Measurements from ENCODE around the gene PIGC.

Gene PIGC

DNA sequence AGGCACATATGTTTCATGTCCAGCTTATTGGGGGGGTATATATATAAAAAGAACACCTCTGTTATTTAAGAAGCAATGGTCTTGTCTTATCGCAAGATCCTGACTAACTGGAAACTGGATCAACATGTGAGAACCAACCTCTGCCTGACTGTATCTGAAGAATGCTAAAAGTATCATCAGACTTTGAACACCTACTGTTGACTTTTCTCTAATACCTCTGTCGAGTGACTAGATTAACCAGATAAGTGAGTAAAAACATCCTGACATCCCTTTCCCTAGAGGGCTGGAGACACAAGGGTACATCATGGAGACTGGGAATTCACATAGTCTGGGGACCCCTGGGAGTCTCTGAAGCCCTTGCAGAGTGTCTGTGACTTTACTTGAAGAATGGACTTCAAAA is 26.3 kb upstream of the PIGC start:
- FAIRE-seq = no peak
- DNase-seq (ENCODE audit: insufficient read length, low spot score) = no peak
- no peak for TF ChIP-seq TAF1 (IDR thresholded peaks at IDR 0.05; ENCODE audit: low read depth, low read length)
- TF ChIP-seq PAX5 (IDR thresholded peaks at IDR 0.05; ENCODE audit: insufficient read depth, low read length, severe bottlenecking) = no peak
- no peak for TF ChIP-seq POU2F2 (IDR thresholded peaks at IDR 0.05; ENCODE audit: low read depth, low read length)
- no peak for TF ChIP-seq POLR2A (IDR thresholded peaks at IDR 0.05; ENCODE audit: low read depth, low read length)
- no peak for TF ChIP-seq SPI1 (IDR thresholded peaks at IDR 0.05; ENCODE audit: low read depth, low read length)
- TF ChIP-seq POLR2AphosphoS5 (IDR thresholded peaks at IDR 0.05; ENCODE audit: low read depth, low read length) = no peak

DNA sequence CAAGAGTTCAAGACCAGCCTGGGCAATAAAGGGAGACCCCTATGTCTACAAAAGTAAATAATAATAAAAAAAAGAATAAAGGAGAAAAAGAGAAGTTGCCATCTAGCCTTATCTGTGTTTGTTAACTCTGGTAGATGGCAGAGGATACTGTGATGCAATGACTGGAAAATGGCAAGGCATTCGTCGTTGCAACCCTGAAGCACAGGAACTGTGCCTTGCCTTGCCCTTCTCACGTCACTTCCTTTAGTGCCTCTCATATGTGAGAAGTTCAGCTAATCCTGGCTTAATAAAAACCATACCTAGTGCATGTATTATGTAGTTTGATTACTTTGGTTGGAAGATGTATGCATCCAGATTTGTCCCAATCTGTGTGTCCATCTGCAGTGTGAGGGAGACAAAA is 25.8 kb upstream of the PIGC start:
- no peak for DNase-seq (ENCODE audit: insufficient read length, low spot score)
- TF ChIP-seq TAF1 (IDR thresholded peaks at IDR 0.05; ENCODE audit: low read depth, low read length) (no peak), POLR2A (IDR thresholded peaks at IDR 0.05; ENCODE audit: low read depth, low read length) (no peak), POU2F2 (IDR thresholded peaks at IDR 0.05; ENCODE audit: low read depth, low read length) (no peak), PAX5 (IDR thresholded peaks at IDR 0.05; ENCODE audit: insufficient read depth, low read length, severe bottlenecking) (no peak), SPI1 (IDR thresholded peaks at IDR 0.05; ENCODE audit: low read depth, low read length) (no peak), POLR2AphosphoS5 (IDR thresholded peaks at IDR 0.05; ENCODE audit: low read depth, low read length) (no peak)
- no peak for FAIRE-seq

DNA sequence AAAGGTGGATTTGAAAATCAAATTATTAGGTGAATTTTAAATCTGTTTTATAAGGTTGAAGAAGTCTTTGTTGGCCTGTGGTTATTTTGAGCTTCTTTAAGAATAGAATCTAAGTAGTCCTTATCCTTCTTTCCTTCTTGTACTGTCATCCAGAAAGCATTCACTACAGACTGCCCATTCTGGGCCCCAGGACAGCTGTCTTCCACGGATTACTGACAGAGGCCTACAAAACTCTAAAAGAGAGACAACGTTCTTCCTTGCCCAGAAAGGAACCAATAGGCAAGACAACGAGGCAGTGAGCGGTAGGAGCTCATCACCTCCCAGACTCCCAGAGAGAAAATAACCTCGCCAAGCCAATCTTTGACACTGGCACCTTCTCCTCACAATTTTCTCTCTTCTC is 24.4 kb upstream of the PIGC start:
- FAIRE-seq (no peak), DNase-seq (ENCODE audit: insufficient read length, low spot score) (no peak)
- TF ChIP-seq POU2F2 (IDR thresholded peaks at IDR 0.05; ENCODE audit: low read depth, low read length) = no peak
- TF ChIP-seq POLR2AphosphoS5 (IDR thresholded peaks at IDR 0.05; ENCODE audit: low read depth, low read length) = no peak
- no peak for TF ChIP-seq TAF1 (IDR thresholded peaks at IDR 0.05; ENCODE audit: low read depth, low read length)
- no peak for TF ChIP-seq POLR2A (IDR thresholded peaks at IDR 0.05; ENCODE audit: low read depth, low read length)
- no peak for TF ChIP-seq SPI1 (IDR thresholded peaks at IDR 0.05; ENCODE audit: low read depth, low read length)
- TF ChIP-seq PAX5 (IDR thresholded peaks at IDR 0.05; ENCODE audit: insufficient read depth, low read length, severe bottlenecking) = no peak

DNA sequence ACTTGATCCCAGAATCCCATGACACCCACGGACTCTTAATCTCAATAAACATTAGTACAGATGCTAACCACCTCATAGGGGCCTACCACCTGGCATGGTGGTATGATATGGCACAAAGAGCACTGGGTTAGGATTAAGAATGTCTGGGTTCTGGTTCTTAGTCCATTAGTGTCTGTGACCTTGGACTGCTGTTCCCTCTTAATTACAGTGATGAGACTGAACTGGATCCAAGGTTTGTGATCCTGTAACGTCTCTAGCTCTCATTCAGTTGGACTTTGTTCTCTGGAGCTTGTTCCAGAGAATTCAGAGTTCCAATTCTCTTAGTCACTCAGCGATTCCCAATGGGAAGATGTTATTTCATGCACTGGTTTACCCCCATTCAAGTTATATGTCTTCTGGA is 23.6 kb upstream of the PIGC start:
- no peak for FAIRE-seq
- no peak for TF ChIP-seq SPI1 (IDR thresholded peaks at IDR 0.05; ENCODE audit: low read depth, low read length)
- TF ChIP-seq TAF1 (IDR thresholded peaks at IDR 0.05; ENCODE audit: low read depth, low read length) = no peak
- no peak for TF ChIP-seq POU2F2 (IDR thresholded peaks at IDR 0.05; ENCODE audit: low read depth, low read length)
- TF ChIP-seq POLR2A (IDR thresholded peaks at IDR 0.05; ENCODE audit: low read depth, low read length) = no peak
- TF ChIP-seq POLR2AphosphoS5 (IDR thresholded peaks at IDR 0.05; ENCODE audit: low read depth, low read length) = no peak
- no peak for TF ChIP-seq PAX5 (IDR thresholded peaks at IDR 0.05; ENCODE audit: insufficient read depth, low read length, severe bottlenecking)
- DNase-seq (ENCODE audit: insufficient read length, low spot score) = no peak

DNA sequence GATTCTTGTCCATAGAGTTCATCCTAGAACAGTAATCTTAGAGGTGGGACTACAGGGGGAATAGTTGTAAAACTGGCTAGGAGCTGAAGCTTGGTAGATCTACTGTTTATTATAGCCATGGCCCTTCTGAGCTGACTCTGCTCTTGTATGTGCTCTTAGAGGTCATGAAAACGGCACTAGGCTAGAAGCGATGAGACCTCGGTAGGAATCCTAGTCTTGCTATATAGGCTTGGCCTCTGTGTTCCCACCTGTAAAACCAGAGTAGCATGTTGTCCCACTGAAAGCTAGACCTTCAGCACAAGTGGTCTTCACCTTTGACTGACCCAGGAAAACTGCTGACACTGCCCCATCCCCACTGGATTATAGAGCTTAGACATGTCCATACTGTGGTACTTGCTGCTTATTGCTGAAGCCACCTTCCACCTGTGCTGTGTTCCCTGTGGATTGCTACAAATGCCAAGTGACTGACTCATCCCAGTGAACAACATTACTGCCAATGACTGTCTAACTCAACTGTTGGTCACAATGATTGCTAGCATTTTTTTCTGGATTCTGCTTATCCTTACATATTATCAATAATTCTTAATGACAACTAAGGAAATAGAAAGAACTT is 23.0 kb upstream of the PIGC start:
- DNase-seq (ENCODE audit: insufficient read length, low spot score) (no peak), FAIRE-seq (no peak)

DNA sequence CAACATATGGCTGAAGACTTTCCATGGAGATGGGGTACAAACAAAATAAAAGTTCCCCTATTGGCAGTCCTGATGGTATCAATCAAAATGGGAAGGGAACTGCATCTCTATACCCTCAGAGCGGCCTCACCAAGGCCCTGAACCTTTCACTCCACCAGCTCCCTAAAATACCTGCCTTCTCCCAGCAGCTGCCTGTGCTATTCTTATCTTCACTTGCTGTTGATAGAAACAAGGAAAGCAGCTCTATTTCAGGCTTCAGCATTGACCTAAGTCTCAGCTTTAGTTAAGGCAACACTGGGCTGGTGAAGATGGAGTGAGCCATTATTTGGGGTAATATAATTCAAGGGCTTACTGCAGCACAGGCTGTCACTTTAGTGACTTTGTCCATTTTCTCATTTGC is 21.7 kb upstream of the PIGC start:
- FAIRE-seq = no peak
- DNase-seq (ENCODE audit: insufficient read length, low spot score) = no peak
- TF ChIP-seq POLR2A (IDR thresholded peaks at IDR 0.05; ENCODE audit: low read depth, low read length) = no peak
- TF ChIP-seq SPI1 (IDR thresholded peaks at IDR 0.05; ENCODE audit: low read depth, low read length) = no peak
- TF ChIP-seq TAF1 (IDR thresholded peaks at IDR 0.05; ENCODE audit: low read depth, low read length) = no peak
- TF ChIP-seq POU2F2 (IDR thresholded peaks at IDR 0.05; ENCODE audit: low read depth, low read length) = no peak
- TF ChIP-seq POLR2AphosphoS5 (IDR thresholded peaks at IDR 0.05; ENCODE audit: low read depth, low read length) = no peak
- TF ChIP-seq PAX5 (IDR thresholded peaks at IDR 0.05; ENCODE audit: insufficient read depth, low read length, severe bottlenecking) = no peak

More for the DNA sequence above, 23.0 kb upstream of the PIGC start:
- TF ChIP-seq POU2F2 (IDR thresholded peaks at IDR 0.05; ENCODE audit: low read depth, low read length) (no peak), SPI1 (IDR thresholded peaks at IDR 0.05; ENCODE audit: low read depth, low read length) (no peak), PAX5 (IDR thresholded peaks at IDR 0.05; ENCODE audit: insufficient read depth, low read length, severe bottlenecking) (no peak), POLR2AphosphoS5 (IDR thresholded peaks at IDR 0.05; ENCODE audit: low read depth, low read length) (no peak), POLR2A (IDR thresholded peaks at IDR 0.05; ENCODE audit: low read depth, low read length) (no peak), TAF1 (IDR thresholded peaks at IDR 0.05; ENCODE audit: low read depth, low read length) (no peak)

DNA sequence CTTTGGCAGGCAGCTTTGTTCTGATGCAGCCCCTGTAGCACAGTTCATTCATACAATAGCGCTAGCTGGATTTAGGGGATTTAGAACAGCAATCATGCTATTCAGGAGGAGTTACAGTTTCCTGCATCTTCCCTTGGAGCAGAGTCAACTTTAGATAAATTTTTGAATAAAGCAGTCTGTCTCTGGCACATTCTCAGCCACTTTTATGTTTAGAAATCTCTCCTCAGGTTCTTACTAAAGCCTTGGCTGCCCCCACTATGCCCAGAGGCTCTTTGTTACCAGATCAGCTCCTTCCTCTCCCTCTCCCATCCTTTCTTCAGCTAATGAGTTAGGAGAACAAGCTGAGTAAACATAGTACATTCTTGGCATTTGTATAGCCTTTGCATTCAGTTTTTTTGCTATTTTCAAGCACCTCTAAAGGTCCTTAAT is 17.0 kb upstream of the PIGC start:
- no peak for FAIRE-seq

DNA sequence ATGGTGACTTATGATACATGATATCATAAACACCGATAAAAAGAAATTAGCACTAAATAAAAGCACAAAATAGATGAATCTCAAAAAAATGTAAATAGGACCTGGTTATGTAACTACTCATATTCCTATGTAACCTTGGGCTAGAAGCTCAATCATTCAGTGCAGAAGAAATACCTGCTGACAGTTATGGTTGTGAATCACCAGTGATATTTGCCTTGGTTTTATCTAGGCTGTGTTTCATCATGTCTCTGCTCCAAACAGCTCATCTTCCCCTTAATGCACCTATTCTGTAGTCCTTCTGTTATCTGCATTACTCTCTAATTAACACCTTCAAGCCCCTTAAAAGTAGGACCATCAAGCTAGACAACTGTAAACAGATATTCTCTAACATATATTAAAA is 16.3 kb upstream of the PIGC start:
- FAIRE-seq = no peak
- no peak for DNase-seq (ENCODE audit: insufficient read length, low spot score)

More for the DNA sequence above, 17.0 kb upstream of the PIGC start:
- no peak for DNase-seq (ENCODE audit: insufficient read length, low spot score)
- no peak for TF ChIP-seq POU2F2 (IDR thresholded peaks at IDR 0.05; ENCODE audit: low read depth, low read length)
- TF ChIP-seq PAX5 (IDR thresholded peaks at IDR 0.05; ENCODE audit: insufficient read depth, low read length, severe bottlenecking) = no peak
- TF ChIP-seq SPI1 (IDR thresholded peaks at IDR 0.05; ENCODE audit: low read depth, low read length) = no peak
- TF ChIP-seq TAF1 (IDR thresholded peaks at IDR 0.05; ENCODE audit: low read depth, low read length) = no peak
- no peak for TF ChIP-seq POLR2AphosphoS5 (IDR thresholded peaks at IDR 0.05; ENCODE audit: low read depth, low read length)
- TF ChIP-seq POLR2A (IDR thresholded peaks at IDR 0.05; ENCODE audit: low read depth, low read length) = no peak

DNA sequence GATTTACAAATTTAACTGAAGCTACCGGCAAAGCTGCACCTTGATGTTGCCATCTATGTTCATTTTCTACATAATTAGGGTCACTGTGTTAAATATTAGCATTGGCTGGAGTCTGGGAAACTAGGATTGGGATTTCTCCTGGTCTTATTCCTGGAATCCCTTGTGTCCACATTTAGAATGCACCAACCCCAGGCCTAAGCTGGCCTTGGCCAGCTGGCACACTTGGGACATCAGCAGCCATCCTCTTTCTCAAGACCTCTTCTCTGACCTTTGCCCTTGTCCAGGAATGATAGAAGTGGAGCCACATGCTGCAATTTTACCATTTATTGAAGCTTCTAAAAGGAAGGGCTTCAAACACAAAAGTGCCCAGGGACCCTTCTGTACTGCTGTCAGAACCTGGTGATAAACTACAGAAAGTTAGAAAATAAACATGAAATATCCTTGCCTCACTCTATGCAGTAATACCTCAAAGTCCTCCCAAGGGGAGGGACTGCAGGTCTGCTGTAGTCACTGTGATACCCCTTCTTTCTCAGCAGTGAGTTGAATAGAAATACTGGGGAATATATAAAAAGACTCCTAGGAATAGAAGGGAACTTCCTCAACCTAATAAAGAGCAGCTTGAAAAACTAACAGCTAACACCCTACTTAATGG is 13.7 kb upstream of the PIGC start:
- FAIRE-seq (no peak), DNase-seq (ENCODE audit: insufficient read length, low spot score) (no peak)
- no peak for TF ChIP-seq TAF1 (IDR thresholded peaks at IDR 0.05; ENCODE audit: low read depth, low read length)
- no peak for TF ChIP-seq POLR2A (IDR thresholded peaks at IDR 0.05; ENCODE audit: low read depth, low read length)
- TF ChIP-seq PAX5 (IDR thresholded peaks at IDR 0.05; ENCODE audit: insufficient read depth, low read length, severe bottlenecking) = no peak
- no peak for TF ChIP-seq POU2F2 (IDR thresholded peaks at IDR 0.05; ENCODE audit: low read depth, low read length)
- TF ChIP-seq POLR2AphosphoS5 (IDR thresholded peaks at IDR 0.05; ENCODE audit: low read depth, low read length) = no peak
- TF ChIP-seq SPI1 (IDR thresholded peaks at IDR 0.05; ENCODE audit: low read depth, low read length) = no peak

More for the DNA sequence above, 16.3 kb upstream of the PIGC start:
- TF ChIP-seq POU2F2 (IDR thresholded peaks at IDR 0.05; ENCODE audit: low read depth, low read length) = no peak
- no peak for TF ChIP-seq POLR2AphosphoS5 (IDR thresholded peaks at IDR 0.05; ENCODE audit: low read depth, low read length)
- no peak for TF ChIP-seq TAF1 (IDR thresholded peaks at IDR 0.05; ENCODE audit: low read depth, low read length)
- TF ChIP-seq PAX5 (IDR thresholded peaks at IDR 0.05; ENCODE audit: insufficient read depth, low read length, severe bottlenecking) = no peak
- no peak for TF ChIP-seq POLR2A (IDR thresholded peaks at IDR 0.05; ENCODE audit: low read depth, low read length)
- TF ChIP-seq SPI1 (IDR thresholded peaks at IDR 0.05; ENCODE audit: low read depth, low read length) = no peak
